Activated CD8-positive, alpha-beta memory T cell treated with anti-CD3 and anti-CD28 coated beads, Interleukin-2, amount 50 U/mL, for 1 hour (primary cell): Measurements from ENCODE around the gene MSL1.
"Not testable (repeated sequence)": the region's sequence is repeated elsewhere in the genome, so short reads cannot be mapped to it uniquely, and the experiment has no call there.

Experiments used
- DNase-seq: peaks from one replicate; pipeline ENCODE4 v3.0.0-alpha.2; 2020; ENCODE audit errors: extremely low read depth

MSL1 gene

GRCh38 chr17:40124279-40125141, 2.7 kb downstream of the MSL1 start:
- DNase-seq, result no peak

DNA sequence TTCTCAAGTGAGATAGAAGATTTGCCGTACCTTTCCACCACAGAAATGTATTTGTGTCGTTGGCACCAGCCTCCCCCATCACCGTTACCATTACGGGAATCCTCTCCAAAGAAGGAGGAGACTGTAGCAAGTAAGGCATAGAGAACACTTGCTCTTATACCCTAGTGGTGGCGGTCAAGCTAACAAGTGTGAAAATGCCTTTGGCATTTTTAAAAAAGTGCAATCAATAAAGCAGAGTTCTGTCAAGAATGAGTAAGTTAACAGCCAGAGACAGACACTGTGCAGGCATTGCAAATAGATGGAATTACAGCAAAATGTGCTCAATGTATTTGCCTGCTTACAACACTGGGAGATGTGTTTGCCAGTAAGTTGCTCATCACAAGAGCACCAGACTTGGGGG, 7.7 kb downstream of the MSL1 start:
- DNase-seq, result no peak

DNA sequence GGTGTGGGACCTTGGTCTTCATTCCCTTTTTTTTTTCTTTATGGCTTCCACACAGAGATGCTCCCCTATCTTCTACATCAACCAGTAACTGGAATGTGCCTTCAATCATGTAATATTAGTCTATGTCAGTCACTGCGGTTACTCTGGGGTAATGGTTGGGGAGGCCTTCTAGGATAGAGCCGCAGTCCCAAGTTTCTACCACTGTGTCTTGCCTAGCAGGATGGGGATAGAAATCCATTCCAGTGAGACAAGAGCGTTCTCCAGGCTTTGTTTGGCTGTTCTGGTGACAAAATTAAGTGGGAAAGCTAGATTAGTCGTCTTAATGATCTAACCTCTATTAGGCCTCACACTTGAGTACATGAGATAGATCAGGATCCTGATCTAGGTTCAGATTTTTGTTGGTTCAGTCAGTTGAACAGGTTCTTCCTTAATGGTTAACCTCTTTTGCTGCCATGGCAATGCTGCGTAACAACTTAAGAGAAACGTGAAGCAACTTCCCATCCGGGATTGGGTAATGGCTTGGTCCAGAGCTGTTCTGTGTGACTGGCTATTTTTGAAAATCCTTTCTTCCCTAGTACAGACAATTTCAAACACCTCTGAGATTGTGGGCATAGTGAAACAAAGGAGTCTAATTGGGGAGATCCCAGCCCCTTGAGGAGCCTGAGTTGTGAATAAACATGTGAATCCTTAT, 8.7 kb downstream of the MSL1 start:
- no peak for DNase-seq

GRCh38 chr17:40134184-40134583, 12.4 kb downstream of the MSL1 start:
- no peak for DNase-seq

DNA sequence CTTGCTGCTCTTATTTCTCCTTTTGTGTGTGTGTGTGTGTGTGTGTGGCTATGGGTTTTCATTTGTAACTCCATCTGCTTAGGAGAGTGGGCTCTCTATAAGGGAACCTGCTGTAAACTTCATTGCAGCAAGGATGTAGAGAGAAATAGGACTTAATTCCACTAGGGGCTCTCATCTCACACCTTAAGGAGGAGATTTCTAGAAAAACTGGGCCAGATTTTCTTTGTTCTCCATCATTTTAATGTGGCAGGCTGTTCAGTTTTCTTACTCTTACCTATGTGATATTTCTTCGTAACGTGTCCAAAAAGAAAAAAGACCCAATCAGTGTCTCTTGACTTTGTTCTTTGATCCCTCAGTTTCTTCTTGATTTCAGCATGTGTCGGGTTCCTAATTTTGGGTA, 14.0 kb downstream of the MSL1 start:
- no peak for DNase-seq

DNA sequence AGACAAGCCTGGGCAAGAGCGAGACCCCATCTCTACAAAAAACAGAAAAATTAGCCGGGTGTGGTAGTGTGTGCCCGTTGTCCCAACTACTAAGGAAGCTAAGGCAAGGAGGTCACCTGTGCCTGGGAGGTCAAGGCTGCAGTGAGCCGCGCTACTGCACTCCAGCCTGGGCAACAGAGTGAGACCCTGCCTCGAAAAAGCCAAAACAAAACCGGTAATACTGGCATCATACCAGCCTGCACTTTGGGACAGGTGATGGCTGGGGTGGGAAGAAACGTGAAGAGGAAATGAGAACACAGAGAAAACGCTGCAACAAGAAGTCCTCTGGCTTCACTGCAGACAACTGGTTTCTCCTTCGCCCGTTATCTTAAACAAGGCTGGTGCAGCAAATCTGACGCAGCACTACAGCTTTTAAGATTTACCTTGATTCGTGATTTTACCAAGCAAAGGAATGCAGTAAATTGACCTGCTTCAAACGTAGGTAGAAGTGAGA, 17.8 kb downstream of the MSL1 start:
- no peak for DNase-seq

DNA sequence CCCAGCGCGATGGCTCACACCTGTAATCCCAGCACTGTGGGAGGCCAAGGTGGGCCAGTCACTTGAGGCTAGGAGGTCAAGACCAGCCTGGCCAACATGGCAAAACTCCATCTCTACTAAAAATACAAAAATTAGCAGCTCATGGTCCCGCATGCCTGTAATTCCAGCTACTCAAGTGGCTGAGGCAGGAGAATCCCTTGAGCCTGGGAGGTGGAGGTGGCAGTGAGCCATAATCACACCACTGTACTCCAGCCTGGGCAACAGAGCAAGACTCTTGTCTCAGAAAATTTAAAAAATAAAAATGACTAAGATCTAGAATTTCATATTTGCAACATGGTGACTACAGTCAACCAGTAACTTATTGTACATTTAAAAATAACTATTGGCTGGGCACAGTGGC, 21.4 kb downstream of the MSL1 start:
- DNase-seq, result not testable (repeated sequence)

- DNase-seq, result no peak
These were observed 23.7 kb downstream of the MSL1 start for GRCh38 chr17:40145476-40145875.

- no peak for DNase-seq
These were observed 26.8 kb downstream of the MSL1 start for GRCh38 chr17:40148527-40148926.

- no peak for DNase-seq
These were observed 28.5 kb downstream of the MSL1 start for GRCh38 chr17:40150276-40150675.

GRCh38 chr17:40151414-40151963, 29.7 kb downstream of the MSL1 start:
- DNase-seq, result no peak

DNA sequence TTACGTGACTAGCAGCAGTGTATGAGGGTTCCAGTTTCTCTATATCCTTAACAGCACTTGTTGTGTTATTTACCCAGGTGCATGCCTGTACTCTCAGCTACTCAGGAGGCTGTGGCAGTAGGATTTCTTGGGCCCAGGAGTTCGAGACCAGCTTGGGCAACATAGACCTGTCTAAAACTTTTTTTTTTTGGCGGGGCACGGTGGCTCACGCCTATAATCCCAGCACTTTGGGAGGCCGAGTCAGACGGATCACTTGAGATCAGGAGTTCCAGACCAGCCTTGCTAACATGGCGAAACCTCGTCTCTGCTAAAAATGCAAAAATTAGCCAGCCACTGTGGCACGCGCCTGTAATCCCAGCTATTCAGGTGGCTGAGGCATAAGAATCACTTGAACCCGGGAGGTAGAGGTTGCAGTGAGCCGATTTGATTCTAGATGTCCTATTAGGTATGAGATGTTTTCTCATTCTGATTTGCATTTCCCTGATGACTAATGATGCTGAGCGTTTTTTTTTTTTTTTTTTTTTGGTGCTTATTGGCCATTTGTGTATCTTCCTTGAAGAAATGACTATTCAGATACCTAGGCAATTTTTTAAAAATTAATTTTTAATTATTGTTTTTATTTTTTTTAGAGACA, 31.9 kb downstream of the MSL1 start:
- no peak for DNase-seq

GRCh38 chr17:40157973-40158372, 36.2 kb downstream of the MSL1 start:
- DNase-seq, result no peak

- DNase-seq, result no peak
These were observed 36.8 kb downstream of the MSL1 start for GRCh38 chr17:40158438-40159013.

DNA sequence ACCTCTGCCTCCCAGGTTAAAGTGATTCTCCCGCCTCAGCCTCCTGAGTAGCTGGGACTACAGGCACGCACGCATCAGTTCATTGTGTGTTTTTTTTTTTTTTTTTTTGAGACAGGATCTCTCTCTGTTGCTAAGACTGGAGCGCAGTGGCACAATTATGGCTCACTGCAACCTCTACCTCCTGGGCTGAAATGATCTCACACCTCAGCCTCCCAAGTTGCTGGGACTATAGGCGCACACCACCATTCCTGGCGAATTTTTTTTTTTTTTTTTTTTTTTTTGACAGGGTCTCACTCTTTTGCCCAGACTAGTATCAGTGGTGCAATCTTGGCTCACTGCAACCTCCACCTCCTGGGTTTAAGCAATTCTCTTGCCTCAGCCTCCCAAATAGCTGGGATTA, 37.7 kb downstream of the MSL1 start:
- DNase-seq, result no peak

- no peak for DNase-seq
These were observed 46.0 kb downstream of the MSL1 start for GRCh38 chr17:40167685-40168261.

DNA sequence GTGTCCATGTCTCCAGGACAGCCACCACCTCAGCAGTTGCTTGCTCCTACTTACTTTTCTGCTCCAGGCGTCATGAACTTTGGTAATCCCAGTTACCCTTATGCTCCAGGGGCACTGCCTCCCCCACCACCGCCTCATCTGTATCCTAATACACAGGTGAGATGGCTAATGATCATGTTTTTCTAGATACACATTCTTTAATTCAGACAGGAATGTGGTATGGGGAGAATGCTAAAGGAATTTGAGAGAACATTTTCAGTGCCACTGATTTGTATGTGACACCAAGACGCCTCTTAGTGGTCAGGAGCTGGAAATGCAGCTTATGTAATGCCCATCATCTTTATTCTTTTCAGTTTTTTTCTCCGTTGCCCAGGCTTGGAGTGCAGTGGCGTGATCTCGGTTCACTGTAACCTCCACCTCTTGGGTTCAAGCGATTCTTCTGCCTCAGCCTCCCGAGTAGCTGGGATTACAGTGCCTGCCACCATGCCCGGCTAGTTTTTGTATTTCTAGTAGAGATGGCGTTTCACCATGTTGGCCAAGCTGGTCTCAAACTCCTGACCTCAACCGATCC, 46.6 kb downstream of the MSL1 start:
- no peak for DNase-seq

DNA sequence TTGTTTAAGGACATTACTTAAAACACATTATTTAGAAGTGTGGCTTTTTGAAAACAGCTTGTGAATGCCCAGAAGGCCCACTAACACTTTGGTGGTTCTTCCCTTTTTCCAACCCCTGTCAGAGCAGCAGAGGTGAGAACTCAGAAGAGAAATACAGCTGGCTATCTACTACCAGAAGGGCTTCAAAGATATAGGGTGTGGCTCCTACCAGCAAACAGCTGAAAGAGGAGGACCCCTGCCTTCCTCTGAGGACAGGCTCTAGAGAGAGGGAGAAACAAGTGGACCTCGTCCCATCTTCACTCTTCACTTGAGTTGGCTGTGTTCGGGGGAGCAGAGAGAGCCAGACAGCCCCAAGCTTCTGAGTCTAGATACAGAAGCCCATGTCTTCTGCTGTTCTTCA, 48.6 kb downstream of the MSL1 start:
- no peak for DNase-seq

GRCh38 chr17:40171750-40172149, 50.0 kb downstream of the MSL1 start:
- no peak for DNase-seq

DNA sequence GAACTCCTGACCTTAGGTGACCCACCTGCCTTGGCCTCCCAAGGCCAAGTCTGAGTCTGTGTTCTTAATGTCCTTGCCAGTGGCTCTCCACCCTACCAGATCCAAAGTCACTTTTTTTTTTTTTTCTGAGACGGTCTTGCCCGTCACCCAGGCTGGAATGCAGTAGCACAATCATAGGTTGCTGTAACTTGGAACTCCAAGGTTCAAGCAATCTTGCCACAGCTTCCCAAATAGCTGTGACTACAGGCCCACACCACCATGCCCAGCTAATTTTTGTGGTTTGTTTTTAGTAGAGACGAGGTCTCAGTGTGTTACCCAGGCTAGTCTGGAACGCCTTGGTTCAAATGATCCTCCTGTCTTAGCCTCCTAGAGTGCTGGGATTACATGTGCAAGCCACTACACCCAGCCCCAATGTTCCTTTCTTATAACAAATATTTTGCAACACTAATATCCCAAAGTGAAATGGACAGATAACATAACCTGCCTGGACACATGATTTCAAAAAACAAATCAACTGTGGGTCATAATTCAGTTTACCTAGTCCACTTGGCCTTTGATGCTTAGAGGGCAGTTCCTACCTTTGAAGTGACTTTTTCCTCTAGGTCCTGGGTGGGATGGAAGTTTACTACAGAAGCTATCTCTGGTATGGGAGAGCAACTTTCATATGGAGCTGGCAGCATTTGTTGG, 51.5 kb downstream of the MSL1 start:
- DNase-seq, result no peak

- DNase-seq, result no peak
These were observed 52.0 kb downstream of the MSL1 start for GRCh38 chr17:40173778-40174135.
